Fibroblast of skin of left biceps (primary cell): Measurements from ENCODE around the gene PRSS22.
A peak's percentile ranks its signal among the peaks of the same experiment; 100 is the strongest.

Experiments
- DNase-seq, 2 experiments: peaks; one replicate each; pipeline ENCODE4 v3.0.0-alpha.2; 2013; ENCODE audit warnings: low read depth in 2 of 2

PRSS22 gene

GRCh38 chr16:2852731-2853507, 5.1 kb downstream of the PRSS22 start:
- no peak for DNase-seq

- no peak for DNase-seq
These were observed 5.8 kb downstream of the PRSS22 start for GRCh38 chr16:2852003-2852730.

- DNase-seq: no peak
These were observed 8.8 kb downstream of the PRSS22 start for GRCh38 chr16:2848933-2849725.

- no peak for DNase-seq
These were observed 11.3 kb downstream of the PRSS22 start for GRCh38 chr16:2846511-2847310.

GRCh38 chr16:2845116-2845515, 12.9 kb downstream of the PRSS22 start:
- DNase-seq: no peak

GRCh38 chr16:2843526-2843925, 14.4 kb downstream of the PRSS22 start:
- DNase-seq: no peak

- no peak for DNase-seq
These were observed 15.5 kb downstream of the PRSS22 start for GRCh38 chr16:2842340-2843000.

GRCh38 chr16:2841606-2842339, 16.2 kb downstream of the PRSS22 start:
- no peak for DNase-seq

- no peak for DNase-seq
These were observed 17.1 kb downstream of the PRSS22 start for GRCh38 chr16:2840914-2841313.

GRCh38 chr16:2839650-2840450, 18.1 kb downstream of the PRSS22 start:
- no peak for DNase-seq

- peak; percentile 20 to 35 for DNase-seq
These were observed 19.0 kb downstream of the PRSS22 start for GRCh38 chr16:2838928-2839327.

GRCh38 chr16:2836646-2837508, 21.1 kb downstream of the PRSS22 start:
- DNase-seq: no peak

- DNase-seq: peak; percentile 98
These were observed 22.1 kb downstream of the PRSS22 start for GRCh38 chr16:2835638-2836493.

GRCh38 chr16:2834968-2835367, 23.0 kb downstream of the PRSS22 start:
- no peak for DNase-seq

- no peak for DNase-seq
These were observed 24.2 kb downstream of the PRSS22 start for GRCh38 chr16:2833776-2834175.

GRCh38 chr16:2831203-2831602, 26.8 kb downstream of the PRSS22 start:
- no peak for DNase-seq

- no peak for DNase-seq
These were observed 27.6 kb downstream of the PRSS22 start for GRCh38 chr16:2830355-2830695.
